K562 (cell line): ENCODE data around the gene KCNQ2.

Experiments
- FOSL1 ChIP-seq: fragments of 200-800 bp; sonication (Bioruptor generic); conservative IDR thresholded peaks from 2 replicates; pipeline ENCODE4 v1.6.1; 2016; ENCODE audit warnings: missing genetic modification characterization, missing compliant biosample characterization
- PHB2 ChIP-seq: fragments of 450-650 bp; IDR thresholded peaks from 2 replicates; pipeline ENCODE4 v1.6.1; 2017; ENCODE audit warnings: low read depth
- ZNF24 ChIP-seq: fragments of 450-650 bp; IDR thresholded peaks from 2 replicates; pipeline ENCODE4 v1.6.1; 2016
- ZNF785 ChIP-seq: fragments of 250-450 bp; sonication (Bioruptor Pico); IDR thresholded peaks from 2 replicates; pipeline ENCODE4 v1.4.0; 2020; ENCODE audit warnings: mild to moderate bottlenecking

GRCh38 chr20:63472862-63473390 lies 471 bp upstream of the KCNQ2 start:
- TF ChIP-seq ZNF785 (CRISPR knock-in tag) (no peak), PHB2 (no peak), ZNF24 (no peak), FOSL1 (tag) (no peak)
